NCI-H510A (cell line): ENCODE data around the gene MINDY3.

Experiments used
- DNase-seq: peaks from one replicate; lab custom pipeline; 2025; lab: John Stamatoyannopoulos, UW

MINDY3 gene

DNA sequence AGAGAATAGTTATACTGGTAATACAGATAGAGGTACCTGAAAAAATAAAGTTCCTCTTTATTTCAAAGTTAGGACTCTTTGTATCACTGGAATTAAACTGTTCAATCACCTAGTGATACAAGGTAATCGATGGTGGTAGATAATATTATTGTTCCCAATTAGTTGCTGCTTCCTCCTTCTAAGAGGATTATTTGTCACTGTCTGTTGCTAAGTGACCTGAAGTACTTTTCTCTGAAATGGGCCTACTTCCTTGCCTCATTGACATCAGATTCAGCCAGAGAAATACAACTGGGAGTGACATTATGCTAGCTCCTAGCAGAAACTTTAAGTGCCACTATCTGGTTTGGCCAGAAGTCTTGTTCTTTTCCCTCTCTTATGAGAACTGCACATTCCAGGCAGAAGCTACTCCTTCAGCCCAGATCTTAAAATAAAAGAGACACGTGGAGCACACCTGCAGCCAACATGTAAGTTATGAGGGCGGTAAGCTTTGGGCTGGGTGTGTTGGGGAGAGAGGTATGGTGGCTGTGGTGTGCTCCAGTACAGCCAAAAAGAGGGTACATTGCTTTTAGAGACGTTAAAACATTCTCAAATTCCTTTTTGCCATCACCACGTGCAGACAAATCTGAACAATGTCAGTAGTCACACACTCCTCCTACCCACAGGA, 54.8 kb downstream of the MINDY3 start:
- no peak for DNase-seq

DNA sequence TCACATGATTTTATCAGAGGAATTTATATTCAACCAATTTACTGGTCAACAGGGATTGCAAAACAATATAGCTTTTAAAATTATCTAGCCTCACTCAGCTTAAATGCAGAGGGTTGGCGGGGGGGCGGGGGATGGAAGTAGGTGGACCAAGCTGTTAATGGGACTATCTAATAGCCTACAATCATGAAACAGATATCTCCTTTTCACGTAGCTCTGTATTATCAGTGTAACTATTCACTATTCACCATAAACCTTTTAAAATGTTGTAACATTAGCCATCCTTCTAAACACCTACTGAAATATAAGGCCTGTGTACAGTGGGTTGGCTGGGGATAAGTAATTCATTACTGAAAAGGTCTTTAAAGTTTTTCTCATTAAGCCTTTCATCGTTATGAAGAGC, 56.2 kb downstream of the MINDY3 start:
- DNase-seq, result no peak

DNA sequence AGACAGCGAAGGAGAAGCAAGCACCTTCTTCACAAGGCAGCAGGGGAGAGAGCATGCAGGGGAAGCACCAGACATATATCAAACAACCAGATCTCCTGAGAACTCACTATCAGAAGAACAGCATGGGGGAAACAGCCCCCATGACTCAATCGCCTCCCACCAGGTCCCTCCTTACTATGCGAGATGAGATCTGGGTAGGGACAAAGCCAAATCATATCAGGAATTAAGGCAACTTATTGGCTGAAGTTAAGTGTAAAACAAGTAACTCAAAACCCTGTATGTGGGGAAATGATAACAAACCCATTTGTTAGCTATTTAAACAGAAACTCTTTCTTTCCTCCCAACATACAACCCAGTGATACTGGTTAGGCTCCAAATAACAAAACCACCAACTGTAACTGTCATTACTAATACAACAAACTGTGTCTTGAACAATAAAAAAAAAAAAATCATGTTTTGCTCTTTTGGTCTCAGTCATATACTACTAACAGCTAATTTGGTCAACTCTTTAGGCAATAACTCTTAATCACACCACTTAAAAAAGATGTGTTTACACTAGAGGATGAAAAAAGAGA, 57.8 kb downstream of the MINDY3 start:
- DNase-seq, result no peak

DNA sequence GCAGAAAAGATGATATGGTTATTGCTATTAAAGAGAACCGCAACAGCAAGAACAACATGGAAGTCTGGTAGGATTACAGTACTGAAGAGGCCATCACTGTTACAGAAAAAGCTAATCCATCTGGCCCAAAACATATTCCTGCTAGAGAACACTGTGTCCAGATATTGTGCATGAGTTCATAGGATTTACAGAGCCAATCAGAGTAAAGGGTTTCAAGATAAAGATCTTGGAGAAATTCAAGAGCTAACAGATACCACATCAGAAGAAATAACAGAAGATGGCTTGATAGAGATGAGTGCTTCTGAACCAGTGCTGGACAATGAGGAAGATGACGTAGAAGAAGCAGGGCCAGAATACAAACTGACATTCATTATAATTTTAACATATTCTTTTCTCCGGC, 58.7 kb downstream of the MINDY3 start:
- DNase-seq, result no peak

DNA sequence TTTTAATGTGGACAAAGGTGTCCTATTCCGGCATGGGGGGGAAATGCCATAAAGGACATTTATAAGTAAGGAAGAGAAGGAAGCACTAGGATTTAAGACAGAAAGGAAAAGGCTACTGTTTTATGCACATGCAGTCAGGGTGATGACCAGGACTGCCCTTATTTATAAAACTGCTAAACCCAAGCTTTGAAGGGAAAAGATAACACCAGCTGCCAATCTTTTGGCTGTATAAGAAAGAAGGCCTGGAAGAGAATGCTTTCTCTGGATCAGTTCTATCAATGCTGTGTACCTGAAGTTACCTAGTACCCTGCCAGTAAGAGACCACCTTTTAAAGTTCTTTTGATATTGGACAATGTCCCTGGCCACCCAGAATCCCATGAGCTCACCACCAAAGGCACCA, 59.2 kb downstream of the MINDY3 start:
- DNase-seq, result no peak

DNA sequence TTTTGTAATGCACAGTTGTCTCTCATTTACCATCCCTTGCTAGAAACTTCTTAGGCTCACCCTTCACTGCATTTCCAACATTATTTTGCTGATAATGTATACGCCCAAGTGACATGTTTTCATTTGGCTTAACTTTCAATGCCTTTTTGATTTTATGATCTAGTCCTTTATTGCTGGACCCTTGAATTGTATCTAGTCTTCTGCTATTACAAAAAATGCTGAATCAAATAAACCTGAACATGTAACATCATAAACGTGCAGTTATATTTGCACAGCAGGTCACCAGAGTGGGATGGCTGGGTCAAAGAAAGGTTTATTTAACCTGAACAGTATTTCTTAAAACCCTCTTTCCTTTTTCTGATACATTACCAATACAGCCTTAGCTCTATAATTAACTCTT, 63.0 kb downstream of the MINDY3 start:
- DNase-seq, result no peak

DNA sequence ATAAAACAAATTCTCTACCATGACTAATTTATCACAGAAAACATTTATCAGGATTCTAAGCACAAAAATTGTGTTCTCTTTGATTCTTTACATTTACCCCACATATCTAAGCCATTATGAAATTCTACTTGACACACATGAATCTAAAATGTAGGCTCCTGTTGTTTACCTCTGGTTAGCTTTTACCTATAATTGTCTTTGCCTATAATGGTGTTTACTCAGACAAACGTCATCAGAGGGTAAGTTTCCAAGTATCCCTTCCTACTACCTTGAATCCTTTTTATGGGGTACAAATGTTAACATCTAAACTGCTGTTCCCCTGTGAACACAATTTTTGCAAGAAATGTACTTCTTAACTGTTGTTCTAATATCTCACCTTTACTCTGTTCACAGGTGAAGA, 63.5 kb downstream of the MINDY3 start:
- no peak for DNase-seq

DNA sequence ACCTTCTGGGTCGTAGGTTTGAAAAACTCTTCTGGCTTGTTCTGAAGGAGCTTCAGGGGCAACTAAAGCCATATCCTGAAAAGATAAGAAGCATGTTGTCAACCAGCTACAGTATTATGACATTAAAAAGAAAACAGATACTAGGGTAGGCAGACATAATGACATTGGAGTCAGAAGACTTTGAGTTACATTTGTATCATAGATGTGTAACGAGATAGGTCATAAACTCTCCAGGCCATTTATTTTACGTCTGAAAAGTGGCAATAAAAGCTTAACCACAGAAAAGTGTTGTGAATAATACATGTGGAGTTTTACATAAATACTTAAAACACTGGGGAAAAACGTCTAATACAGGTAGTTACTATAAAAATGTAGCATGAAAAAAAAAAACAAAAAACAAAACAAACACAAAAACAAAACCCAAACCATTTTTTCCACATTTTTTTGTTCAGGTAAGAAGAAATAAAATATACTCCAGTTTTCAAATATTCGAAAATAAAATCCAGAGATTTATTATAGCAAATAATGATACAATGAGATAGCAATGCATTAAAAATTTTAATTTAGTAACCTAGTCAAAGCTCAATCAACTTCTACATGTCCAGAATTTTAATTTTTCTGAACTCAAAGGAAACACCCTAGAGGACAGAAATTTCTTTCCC, 64.1 kb downstream of the MINDY3 start:
- DNase-seq, result no peak

DNA sequence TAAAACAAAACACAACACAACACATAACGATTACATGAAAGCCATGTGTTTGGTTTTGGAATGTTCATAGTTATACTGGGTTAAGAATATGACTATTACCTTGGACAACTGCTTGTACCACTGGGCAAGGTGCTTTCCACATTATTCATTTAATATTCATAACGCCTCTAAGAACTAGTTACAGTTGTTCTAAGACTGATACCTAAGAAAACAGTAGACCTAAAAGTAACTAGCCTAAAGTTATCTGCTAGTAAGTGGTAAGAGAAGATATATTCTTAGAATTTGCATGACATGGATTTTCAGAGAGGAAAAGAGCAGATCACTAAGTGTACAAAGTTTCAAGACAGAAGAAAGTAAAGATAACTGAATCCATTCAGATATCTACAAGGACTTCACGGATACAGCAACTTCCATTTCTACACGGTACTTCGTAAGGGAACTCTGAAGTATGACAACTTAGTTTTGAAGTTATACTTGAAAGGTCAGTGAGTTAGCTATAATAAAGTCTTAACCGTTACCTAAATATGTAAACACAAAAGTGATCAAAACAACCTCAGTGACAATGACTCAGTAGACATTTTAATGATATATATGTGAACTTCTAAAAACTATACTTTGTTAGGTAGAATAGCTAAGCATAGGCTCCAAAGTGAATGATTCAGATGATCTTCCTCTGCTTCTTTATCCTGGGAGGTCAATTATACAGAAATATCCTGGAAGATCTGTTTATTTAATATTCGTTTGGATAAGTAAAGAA, 65.1 kb downstream of the MINDY3 start:
- DNase-seq, result no peak

DNA sequence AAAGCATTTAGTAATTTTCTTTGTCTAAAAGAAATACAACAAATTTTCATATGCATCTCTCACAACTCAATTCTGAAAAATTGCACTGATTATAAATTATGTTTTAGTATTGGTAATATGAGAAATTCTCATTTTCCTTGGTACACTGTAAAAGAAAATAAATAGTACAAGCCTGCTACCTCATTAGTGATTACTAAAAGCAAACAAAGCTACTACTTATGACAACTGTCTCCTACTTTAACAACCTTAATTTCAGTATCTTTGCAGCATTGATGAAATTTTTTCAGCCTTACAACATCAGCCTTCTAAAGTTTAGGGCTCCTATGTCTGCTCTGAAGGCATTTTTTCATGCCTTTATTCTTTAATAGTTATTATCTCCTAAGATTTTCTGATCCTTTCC, 65.7 kb downstream of the MINDY3 start:
- no peak for DNase-seq

DNA sequence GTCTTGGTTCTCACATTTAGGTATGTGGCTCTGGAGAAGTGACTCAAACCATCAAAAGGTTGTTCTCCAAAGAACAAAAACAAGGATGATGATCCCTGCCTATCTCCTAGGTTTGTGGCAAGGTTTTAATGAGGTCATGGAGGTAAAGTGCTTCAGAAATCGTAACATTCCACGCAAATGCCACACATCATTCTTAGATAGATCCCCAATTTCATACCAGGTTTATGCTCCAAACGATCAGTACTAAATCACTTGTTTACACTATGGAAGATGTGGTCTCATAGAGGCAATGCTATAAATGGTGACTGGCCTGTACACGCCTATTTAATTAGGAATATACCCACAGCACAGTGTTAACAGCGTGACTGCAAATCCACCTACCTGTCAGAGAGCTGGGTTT, 66.6 kb downstream of the MINDY3 start:
- DNase-seq, result no peak

DNA sequence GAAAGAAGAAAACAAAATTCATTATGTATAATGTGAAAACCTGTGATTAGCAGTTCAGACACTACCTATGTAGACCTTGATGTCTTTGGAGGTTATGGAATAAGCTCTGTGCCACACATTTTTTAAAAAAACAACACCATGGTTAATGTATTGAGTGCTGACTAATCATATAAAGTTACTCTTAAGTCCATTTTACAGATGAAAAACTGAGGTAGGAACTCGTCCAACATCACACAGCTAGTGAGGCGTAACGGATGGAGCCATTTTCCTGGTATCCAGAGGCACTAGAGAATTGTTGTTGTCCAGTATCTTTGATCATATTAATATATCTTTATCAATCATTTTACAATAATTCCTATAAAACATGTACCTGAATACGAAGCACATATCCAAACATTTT, 67.5 kb downstream of the MINDY3 start:
- DNase-seq, result no peak

DNA sequence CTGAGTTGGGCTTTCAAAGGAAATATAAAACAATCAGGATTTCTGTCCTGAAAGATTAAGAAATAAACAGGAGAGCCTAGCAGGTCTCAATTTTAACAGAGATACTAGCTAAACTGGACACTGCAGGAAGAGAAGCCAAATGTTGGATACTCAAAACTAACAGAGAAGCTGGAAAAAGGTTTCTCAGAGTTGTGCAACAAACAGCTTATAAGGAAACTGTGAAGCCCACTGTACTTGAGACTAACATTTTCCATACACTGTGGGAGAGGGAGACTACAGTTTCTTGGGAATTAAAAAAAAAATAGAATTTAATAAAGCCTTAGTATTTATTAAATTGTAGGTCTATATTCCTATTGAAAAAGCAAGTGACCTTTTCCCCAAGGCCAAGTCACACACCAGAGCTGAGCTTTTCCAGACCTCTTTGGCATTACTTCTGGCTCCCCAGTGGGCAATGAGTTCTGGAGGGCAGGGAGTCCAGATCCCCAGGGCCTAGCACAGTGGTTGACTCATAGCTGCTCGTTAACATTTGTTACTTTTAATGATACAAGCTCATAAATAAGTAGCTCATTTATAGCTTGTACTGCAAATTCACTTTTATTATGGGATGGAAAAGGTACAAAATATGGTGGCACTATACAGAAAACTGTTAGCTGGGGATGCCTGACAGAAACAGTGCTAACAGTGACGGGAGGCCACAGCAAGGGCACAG, 68.3 kb downstream of the MINDY3 start:
- DNase-seq, result no peak

DNA sequence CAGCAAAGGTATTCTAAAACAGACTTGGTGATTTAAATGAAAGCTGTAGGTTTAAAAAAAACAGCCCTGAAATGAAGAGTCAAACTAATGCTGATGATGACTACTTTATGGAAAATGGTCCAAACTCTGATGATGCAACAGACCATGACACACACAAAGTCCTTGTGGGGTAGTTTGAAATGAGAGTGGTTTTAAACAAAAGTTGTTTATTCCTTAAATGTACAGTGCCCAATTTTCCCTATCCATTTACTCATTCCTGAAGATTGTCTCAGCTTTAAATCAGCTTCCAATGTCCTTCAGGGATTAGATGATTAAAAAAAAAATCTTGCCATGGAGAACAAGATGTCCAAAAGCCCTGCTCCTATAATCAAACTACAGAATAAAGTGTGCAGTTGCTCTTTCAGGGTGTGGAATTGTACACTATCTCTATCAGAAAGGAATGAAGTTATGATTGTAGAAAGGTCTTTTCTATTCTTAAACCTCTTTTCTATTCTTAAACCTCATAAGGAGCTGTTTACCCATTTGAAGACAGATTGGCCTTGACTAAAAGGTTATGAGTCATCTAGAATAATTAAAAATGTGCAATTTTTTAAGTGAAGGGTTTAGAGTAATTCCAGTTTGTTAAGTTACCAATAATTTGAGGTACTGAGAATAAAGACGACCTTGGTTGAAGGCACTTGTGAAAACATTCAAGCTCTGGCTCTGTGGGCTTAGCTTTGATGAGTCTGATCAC, 70.3 kb downstream of the MINDY3 start:
- no peak for DNase-seq

DNA sequence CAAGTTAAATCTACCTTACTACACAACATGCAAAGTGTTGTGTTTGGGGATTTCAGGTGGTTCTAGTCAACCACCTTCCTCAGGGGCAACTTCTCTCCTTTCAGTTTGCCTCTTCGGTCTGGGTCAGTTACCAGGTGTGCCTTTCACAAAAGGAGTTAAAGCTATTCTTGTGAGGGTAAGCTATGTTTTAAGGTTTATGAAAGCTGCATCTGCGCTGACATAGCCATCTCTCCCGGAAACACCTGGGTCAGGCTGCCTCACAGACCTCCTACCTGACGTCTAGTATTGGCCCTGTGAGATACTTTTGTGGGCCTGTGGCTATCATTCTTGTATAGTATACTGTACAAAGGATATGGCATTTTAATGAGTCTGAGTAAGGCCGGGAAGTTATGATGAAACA, 72.9 kb downstream of the MINDY3 start:
- DNase-seq, result no peak

DNA sequence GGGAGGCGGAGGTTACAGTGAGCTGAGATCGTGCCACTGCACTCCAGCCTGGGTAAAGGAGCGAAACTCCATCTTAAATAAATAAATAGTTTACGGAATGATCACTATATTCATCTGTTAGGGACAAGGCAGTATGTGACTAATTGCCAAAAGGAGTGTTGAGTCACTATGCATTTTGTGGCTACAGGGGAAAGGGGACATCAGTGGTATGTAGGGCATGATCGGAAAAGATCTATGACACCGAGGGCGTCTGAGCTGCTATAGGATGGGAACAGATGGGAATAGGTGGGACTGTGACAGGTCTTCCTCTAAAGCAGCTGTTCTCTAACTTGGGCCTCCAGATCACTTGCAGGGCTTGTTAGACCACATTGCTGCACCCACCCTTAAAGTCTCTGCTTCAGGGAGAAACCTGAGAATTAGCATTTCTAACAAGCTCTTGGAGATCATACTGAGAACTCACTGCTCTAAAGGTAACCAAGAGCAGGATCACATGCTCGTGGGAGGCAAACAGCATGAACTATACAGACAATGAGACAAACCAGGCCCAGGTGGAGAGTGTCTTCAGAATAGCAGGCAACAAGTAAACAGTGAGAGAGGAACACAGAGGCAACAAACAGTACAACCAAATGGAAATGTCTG, 75.5 kb downstream of the MINDY3 start:
- DNase-seq, result no peak

DNA sequence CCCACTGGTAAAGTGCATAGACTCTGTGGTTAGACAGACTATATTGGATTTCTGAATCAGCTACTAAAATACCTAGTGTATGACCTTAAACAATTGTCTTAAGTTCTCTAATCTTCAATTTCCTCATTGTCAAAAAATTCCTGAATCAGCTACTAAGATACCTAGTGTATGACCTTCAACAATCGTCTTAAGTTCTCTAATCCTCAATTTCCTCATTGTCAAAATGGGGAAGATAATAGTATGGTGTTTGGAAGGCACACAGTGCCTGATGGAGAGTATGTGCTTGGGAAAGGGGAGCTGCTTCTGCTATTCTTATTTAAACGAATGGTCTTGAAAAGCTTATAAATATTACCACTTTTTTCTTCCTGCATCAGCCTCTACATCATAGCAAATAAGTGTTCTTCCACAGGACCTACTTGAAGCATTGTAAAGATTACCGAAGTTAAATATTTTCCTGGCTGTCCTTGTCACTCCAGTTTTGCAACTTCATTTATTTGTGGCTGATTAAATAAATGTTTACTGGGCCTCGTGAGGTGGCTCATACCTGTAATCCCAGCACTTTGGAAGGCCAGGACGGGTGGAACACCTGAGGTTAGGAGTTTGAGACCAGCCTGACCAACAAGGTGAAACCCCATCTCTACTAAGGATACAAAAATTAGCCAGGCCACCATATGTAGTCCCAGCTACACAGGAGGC, 76.2 kb downstream of the MINDY3 start:
- DNase-seq, result no peak

DNA sequence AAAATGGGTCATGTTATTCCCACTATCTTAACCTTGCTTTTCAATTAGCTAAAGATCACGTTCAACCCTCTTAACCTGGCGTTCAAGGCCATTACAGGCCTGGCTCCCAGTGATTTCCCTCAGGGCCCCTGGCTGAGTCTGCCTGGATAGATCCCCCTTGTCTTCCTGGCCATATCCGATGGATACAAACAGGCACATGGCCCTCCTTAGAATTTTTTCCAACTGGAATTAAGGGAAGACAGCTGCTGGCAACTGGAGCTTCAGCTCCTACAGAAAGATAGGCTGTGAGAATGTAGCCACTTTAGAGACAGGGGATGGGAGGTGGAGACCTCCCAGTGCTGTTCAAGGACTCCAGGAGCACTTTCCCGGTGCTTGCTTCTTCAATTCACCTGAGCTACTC, 77.5 kb downstream of the MINDY3 start:
- DNase-seq, result no peak

DNA sequence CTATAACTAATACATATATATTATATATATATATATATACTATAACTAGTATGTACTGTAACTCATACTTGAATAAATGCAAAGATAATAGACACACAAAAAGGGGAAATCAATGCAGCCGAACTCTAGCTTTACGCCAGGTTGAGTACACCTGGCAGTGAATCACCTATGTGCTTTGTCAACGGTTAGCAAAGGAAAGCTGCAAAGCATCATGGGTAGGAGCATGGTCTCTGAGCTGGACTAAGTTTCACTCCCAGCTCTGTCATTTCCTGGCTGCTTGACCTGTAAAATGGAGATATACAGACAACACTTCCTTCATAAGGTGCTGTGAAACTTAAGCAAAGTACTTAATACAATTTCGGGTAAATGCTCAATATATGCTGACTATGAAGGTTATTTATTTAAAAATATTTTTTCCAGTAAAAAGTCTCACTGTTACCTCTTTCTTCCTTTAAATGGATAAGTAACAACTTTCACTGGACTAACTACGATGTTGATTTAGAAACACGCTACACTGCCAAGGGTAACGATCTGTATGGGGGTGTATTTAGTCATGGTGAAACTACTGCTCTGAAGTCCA, 78.8 kb downstream of the MINDY3 start:
- no peak for DNase-seq
